ENCODE results near the gene OXT. TPM values are rescaled to one million over a fixed set of nuclear protein-coding genes. Genes with fewer than 3 reads are reported as not detected.

The OXT gene
- total RNA-seq, 1 donor from 2014 or later, result 8.4 TPM

- DNase-seq (ENCODE audit: low spot score) (no peak), ATAC-seq (peak; percentile 18)
These were observed 11.8 kb downstream of the OXT start for GRCh38 chr20:3082955-3083952.

GRCh38 chr20:3084283-3084985, 13.0 kb downstream of the OXT start, which contains the start of gene AVP:
TSS of gene AVP (minus strand) at chr20:3084724. CDS start at chr20:3084674, 50 bp downstream.
- ATAC-seq (no peak), DNase-seq (ENCODE audit: low spot score) (no peak)

- DNase-seq (ENCODE audit: low spot score), result no peak
These were observed 13.6 kb downstream of the OXT start for GRCh38 chr20:3084986-3085360.

GRCh38 chr20:3085571-3086072, 14.2 kb downstream of the OXT start:
- ATAC-seq (no peak), DNase-seq (ENCODE audit: low spot score) (no peak)

More at GRCh38 chr20:3084986-3085360, 13.6 kb downstream of the OXT start:
- no peak for ATAC-seq

DNA sequence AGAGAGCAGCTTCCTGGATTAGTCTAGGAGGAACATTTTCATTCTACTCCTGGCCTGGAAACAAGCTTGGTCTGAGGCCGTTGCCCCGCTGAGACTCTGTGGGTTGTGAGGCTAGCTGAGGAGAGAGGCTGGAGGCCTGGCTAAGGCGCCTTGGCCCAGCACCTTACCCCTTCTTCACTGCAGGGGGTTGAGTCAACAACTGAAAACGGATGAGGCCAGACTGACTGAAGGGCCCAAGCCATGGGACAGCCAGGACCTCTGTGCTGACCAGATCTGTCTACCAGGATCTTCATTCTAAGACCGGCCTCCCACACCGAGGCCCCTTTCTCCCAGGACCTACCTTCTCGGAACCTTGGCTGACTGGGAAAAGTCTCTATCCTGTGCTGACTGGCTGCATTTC, 16.6 kb downstream of the OXT start:
- no peak for DNase-seq (ENCODE audit: low spot score)
- ATAC-seq, result no peak

GRCh38 chr20:3090565-3090964, 19.1 kb downstream of the OXT start:
- ATAC-seq, result no peak
- no peak for DNase-seq (ENCODE audit: low spot score)

- DNase-seq (ENCODE audit: low spot score) (no peak), ATAC-seq (peak; percentile 13)
These were observed 21.4 kb downstream of the OXT start for GRCh38 chr20:3092611-3093379.

DNA sequence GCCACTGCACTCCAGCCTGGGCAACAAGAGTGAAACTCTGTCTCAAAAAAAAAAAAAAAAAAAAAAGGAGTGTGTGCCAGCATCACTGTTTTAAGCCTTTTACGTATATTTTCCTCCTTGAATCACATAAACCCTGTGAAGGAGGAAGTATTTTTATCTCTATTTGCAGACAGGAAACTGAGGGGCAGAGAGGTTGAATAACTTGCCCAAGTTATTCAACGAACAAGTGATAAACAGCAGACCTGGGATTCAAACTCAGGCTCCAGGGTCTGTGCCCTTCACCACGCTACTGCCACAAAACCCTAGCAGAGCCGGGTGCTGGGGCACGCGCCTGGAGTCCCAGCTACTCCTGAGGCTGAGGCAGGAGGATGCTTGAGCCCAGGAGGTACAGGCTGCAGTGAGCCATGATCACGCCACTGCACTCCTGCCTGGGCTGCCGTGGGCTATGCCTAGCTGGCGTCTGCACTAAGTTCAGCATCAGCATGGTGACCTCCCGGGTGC, 22.5 kb downstream of the OXT start:
- no peak for DNase-seq (ENCODE audit: low spot score)
- ATAC-seq, result no peak

GRCh38 chr20:3094848-3095629, 23.6 kb downstream of the OXT start:
- DNase-seq (ENCODE audit: low spot score) (no peak), ATAC-seq (no peak)

- ATAC-seq (no peak), DNase-seq (ENCODE audit: low spot score) (no peak)
These were observed 29.1 kb downstream of the OXT start for GRCh38 chr20:3100480-3100879.

DNA sequence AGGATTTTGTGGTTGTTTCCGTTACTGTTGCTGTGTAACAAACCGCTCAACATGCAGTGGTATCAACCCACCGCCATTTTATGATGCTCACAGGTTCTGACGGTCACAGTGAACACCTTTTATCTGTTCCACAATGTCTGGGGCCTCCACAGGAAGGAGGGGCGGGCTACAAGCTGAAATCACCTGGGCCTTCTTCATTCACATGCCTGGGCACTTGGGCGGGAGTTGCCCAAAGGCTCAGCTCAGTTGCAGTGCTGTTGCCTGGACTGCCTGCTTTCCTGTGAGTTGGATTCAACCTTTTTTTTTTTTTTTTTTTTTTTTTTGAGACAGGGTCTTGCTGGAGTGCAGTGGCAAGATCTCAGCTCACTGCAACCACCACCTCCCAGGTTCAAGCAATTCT, 29.8 kb downstream of the OXT start:
- ATAC-seq (no peak), DNase-seq (ENCODE audit: low spot score) (no peak)

DNA sequence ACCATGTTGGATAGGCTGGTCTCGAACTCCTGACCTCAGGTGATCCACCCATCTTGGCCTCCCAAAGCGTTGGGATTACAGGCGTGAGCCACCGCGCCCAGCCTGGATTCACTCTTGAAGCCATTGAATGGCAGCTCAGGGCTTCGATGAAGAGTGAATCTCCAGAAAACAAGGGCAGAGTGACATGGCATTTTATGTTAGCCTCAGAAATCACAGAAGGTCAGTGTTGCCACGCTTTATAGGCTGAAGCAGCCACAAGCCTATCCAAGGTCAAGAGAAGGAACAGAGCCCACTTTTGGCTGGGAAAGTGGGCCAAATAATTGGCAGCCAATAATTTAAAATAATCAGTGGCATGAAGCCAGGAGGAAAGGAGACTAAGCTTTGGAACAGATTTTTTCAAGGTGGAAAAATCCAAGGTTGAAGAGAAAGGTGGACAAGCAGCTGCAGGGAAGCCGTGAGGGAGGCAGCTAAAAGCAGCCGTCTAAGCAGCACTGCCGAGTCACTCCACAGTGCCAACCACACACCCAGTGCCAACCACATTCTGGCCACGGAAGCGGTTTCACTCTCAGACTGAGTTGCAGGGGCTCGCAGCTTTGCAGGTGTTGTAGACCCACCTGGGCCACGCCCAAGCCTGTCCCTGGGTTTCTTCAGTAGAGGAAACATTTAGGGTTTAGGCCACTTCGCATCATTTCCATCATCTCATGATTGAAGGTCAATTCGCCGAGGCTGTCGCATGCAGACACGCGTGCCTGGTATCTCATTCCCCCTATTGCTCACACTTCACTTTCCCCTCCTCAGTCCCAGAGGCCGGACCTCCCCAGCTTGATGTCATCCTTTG, 30.5 kb downstream of the OXT start:
- DNase-seq (ENCODE audit: low spot score) (no peak), ATAC-seq (no peak)

GRCh38 chr20:3102575-3103368, 31.4 kb downstream of the OXT start:
- ATAC-seq (no peak), DNase-seq (ENCODE audit: low spot score) (no peak)

DNA sequence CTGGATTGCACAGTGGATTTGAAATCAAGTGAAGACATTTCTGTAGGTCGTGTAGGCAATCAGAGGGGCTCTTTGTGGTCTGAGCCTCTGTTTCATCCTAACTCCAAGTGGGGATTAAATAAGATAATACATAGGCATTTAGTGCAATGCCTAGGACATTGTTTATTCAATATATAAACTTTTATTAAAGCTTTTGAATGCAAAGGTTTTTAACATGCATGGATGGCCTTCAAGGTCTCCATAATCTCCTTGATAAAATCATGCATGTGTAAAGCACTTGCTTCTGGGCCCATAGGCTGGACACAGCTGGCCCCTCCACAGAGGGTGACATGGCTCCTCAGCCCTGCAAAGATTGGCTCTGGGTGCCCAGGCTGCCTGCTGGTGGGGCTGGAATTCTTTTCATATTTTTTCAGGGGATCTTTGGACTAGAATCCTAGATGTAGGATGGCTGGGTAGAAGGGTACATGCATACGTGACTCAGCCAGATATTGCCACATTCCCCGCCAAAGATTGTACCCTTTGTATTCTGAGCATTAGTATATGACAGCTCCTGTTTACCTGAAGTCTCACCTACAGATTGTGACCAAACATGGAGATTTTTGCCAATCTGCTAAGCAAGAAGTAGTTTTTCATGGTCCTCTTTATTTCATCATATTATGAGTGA, 32.1 kb downstream of the OXT start:
- ATAC-seq, result no peak
- DNase-seq (ENCODE audit: low spot score), result no peak

- DNase-seq (ENCODE audit: low spot score), result no peak
- no peak for ATAC-seq
These were observed 34.1 kb downstream of the OXT start for GRCh38 chr20:3105256-3106137.

- DNase-seq (ENCODE audit: low spot score) (no peak), ATAC-seq (no peak)
These were observed 34.8 kb downstream of the OXT start for GRCh38 chr20:3106185-3106584.
